Activated effector memory CD4-positive, alpha-beta T cell treated with anti-CD3 and anti-CD28 coated beads, Interleukin-2, amount 50 U/mL, for 16 hours (primary cell): ENCODE data around the gene GGT5.
"Not testable (repeated sequence)": the region's sequence is repeated elsewhere in the genome, so short reads cannot be mapped to it uniquely, and the experiment has no call there.

Experiments used
- DNase-seq: peaks from one replicate; pipeline ENCODE4 v3.0.0-alpha.2; 2020

The GGT5 gene

GRCh38 chr22:24245030-24245431, at the start of gene GGT5:
GGT5 (minus strand) TSS chr22:24245082; CDS start chr22:24244725, 357 bp downstream.
- DNase-seq, result not testable (repeated sequence)

- not testable (repeated sequence) for DNase-seq
Measured at GRCh38 chr22:24292202-24292830, 47.4 kb upstream of the GGT5 start.

GRCh38 chr22:24291515-24292201, 46.8 kb upstream of the GGT5 start:
- no peak for DNase-seq

- no peak for DNase-seq
Measured at GRCh38 chr22:24290459-24290858, 45.6 kb upstream of the GGT5 start.

GRCh38 chr22:24289741-24290163, 44.9 kb upstream of the GGT5 start:
- DNase-seq, result no peak

- DNase-seq, result no peak
Measured at GRCh38 chr22:24289114-24289513, 44.2 kb upstream of the GGT5 start.

- not testable (repeated sequence) for DNase-seq
Measured at GRCh38 chr22:24287801-24288200, 42.9 kb upstream of the GGT5 start.

- not testable (repeated sequence) for DNase-seq
Measured at GRCh38 chr22:24287212-24287611, 42.3 kb upstream of the GGT5 start.

- no peak for DNase-seq
Measured at GRCh38 chr22:24285245-24285644, 40.4 kb upstream of the GGT5 start.

- DNase-seq, result no peak
Measured at GRCh38 chr22:24284747-24285203, 39.9 kb upstream of the GGT5 start.

GRCh38 chr22:24282401-24282800, 37.5 kb upstream of the GGT5 start:
- DNase-seq, result no peak

- DNase-seq, result not testable (repeated sequence)
Measured at GRCh38 chr22:24280363-24280762, 35.5 kb upstream of the GGT5 start.

- DNase-seq, result not testable (repeated sequence)
Measured at GRCh38 chr22:24274696-24275405, 30.0 kb upstream of the GGT5 start.

GRCh38 chr22:24273906-24274305, 29.0 kb upstream of the GGT5 start:
- not testable (repeated sequence) for DNase-seq

GRCh38 chr22:24273031-24273430, 28.1 kb upstream of the GGT5 start:
- DNase-seq, result not testable (repeated sequence)

GRCh38 chr22:24271386-24271854, 26.5 kb upstream of the GGT5 start:
- DNase-seq, result no peak

- DNase-seq, result peak; percentile 97
Measured at GRCh38 chr22:24270556-24271385, 25.9 kb upstream of the GGT5 start, which contains the start of gene SPECC1L. SPECC1L (plus strand) TSS chr22:24270831; CDS start chr22:24302232, 31,401 bp downstream.

GRCh38 chr22:24266495-24266894, 21.6 kb upstream of the GGT5 start:
- DNase-seq, result not testable (repeated sequence)

GRCh38 chr22:24265734-24266133, 20.9 kb upstream of the GGT5 start:
- DNase-seq, result no peak

GRCh38 chr22:24264329-24264896, 19.5 kb upstream of the GGT5 start:
- DNase-seq, result not testable (repeated sequence)

GRCh38 chr22:24263479-24263878, 18.6 kb upstream of the GGT5 start:
- DNase-seq, result not testable (repeated sequence)

GRCh38 chr22:24262185-24262749, 17.4 kb upstream of the GGT5 start:
- DNase-seq, result not testable (repeated sequence)
